GM18868 (cell line): Measurements from ENCODE around the gene PDXK.

Experiments
- ATAC-seq: cut with Tn5 transposase; IDR thresholded peaks from one replicate; pipeline ENCODE4 v1.9.1; 2021; ENCODE audit warnings: mild to moderate bottlenecking, moderate library complexity; ENCODE audit not compliant: unreplicated experiment

PDXK gene

GRCh38 chr21:43741423-43742096 is 22.6 kb downstream of the PDXK start:
- ATAC-seq, result no peak

DNA sequence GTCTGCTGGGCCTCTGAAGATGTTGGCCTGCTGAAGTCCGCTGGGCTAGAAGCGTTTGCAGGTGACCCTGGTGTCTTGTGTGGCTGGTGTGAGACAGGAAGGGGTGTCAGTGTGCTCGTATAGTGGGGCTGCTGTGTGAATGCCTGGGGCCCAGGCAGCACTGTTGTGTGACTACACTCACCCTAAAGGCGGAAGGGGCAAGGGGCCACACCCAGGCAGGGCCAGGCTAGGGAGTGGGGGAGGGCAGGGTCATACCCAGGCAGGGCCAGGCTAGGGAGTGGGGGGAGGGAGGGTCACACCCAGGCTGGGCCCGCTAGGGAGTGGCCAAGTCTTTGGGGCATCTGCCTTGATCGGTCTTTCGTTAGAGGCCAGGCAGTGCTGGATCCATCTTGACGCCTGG is 25.0 kb downstream of the PDXK start:
- ATAC-seq, result no peak

DNA sequence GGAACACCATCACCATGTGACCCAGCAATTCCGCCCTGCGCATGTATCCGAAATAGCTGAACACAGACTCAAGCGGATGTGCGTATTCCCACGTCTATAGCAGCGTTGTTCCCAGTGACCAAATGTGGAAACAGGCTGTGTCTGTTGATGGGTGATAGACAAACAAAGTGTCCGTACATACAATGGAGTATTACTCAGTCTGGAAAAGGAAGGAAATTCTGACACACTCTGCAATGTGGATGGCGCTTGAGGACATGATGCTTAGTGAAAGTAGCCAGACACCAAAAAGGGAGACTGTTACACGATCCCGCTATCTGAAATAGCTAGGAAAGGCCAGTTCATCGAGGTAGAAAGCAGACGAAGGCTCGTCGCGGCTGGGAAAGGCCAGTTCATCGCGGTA is 25.8 kb downstream of the PDXK start:
- no peak for ATAC-seq

DNA sequence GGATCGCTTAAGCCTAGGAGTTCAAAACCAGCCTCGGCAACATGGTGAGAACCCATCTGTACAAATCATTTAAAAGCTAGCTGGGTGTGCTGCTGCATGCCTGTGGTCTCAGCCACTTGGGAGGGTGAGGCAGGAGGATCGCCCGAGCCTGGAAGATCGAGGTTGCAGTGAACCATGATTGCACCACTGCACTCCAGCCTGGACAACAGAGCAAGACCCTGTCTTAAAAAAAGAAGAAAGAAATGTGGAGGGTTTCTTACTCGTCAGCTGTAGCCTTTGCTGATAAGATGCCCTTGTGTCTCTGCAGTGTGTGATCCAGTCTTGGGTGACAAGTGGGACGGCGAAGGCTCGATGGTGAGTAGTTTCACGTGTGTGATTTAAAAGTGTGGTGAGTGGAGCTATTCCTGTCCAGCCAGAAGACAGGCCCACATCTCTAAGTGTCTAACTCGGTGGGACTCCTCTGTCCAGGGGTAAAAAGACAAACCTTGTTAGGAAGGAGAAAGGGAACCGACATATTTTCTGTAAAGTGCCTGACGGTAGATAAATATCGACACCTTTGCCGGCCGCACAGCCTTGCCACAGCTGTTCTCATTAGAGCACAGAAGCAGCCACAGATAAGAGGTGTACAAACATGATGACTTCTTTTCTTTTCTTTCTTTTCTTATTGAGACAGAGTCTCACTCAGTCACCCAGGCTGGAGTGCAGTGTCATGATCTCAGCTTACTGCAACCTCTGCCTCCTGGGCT is 27.0 kb downstream of the PDXK start:
- ATAC-seq, result no peak

DNA sequence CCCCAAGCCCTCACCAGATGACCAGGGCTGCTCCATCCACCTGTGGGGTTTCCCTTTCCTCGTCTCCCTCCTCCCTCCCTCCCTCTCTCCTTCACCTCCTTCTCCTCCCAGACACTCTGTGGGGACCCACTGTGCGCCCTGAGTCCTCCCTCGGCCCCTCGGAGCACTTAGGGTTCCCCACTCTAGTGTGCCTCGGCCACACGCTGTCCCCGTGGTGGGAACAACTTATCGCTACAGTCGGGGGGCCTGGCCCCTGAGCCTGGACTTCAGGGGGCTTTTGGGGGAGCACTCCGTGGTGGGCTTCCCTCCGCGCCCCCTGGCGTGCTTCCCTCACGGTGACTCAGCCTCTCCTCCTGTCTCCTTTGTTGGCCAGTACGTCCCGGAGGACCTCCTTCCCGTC is 29.7 kb downstream of the PDXK start:
- ATAC-seq, result no peak

- no peak for ATAC-seq
Measured at GRCh38 chr21:43749651-43750262, 30.8 kb downstream of the PDXK start.

DNA sequence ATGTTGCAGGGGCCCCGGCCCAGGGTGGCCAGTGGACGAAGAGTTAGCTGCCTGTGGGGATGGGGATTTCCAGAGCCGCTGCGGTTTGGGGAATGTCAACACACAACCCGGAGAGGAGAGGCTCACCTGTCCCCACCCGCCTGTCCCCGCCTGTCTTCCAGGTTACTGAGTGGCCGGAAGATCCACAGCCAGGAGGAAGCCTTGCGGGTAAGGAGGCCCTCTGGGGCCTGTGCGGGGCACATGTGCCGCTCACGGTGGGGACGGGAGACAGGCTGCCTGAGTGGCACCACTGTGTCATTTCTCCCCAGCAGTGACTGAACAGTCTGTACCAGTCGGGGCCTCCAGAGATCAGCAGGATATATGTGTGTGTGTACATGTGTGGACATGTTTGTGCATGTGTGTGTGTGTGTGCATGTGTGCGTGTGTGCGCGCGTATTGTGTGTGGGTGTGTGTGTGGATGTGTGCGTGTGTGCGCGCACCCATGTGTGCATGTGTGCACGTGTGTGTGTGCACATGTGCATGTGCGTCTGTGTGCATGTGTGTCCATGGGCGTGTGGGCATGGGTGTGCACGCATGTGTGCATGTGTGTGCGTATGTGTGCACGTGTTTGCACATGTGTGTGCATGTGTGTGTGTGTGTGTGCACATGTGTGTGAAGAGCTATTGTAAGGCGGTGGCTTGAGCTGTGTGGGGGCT is 31.6 kb downstream of the PDXK start:
- no peak for ATAC-seq

DNA sequence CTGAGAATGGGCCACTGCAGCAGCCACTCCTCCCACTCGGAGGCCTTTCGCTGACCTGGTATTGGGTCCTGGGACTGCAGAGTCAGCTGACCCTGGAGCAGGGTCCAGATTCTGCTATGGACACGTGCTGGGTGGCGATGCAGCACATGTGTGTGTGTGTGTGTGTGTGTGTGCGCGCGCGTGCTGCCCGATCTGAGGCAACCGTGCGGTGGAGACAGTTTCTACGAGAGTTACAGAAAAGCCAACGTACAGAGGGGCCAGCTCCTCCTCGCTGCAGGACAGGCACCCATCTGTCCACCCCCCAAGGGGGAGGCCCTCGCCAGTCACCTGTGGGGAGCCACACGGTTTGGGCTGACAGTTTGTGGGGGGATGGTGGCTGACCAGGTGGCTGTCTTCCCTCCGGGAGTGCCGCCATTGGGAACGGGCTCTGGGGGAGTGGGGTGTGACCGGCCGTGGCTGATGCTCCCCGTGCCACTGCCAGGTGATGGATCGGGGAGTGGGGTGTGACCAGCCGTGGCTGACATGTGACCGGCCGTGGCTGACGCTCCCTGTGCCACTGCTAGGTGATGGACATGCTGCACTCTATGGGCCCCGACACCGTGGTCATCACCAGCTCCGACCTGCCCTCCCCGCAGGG is 33.1 kb downstream of the PDXK start:
- no peak for ATAC-seq

- no peak for ATAC-seq
Measured at GRCh38 chr21:43752758-43753438, 34.0 kb downstream of the PDXK start.

DNA sequence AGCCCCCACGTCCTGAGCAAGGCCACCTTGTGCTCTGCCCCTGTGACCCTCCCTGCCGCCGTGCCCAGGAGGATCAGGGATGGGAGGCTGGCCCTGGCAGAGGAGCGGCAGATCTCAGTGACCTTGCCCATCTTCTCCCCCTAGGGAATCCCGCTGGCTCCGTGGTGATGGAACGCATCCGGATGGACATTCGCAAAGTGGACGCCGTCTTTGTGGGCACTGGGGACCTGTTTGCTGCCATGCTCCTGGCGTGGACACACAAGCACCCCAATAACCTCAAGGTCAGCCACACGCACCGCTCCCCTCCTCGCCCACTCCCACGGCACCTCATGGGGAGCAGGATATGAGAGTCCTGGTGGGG is 34.5 kb downstream of the PDXK start:
- no peak for ATAC-seq

GRCh38 chr21:43754948-43755781 is 36.2 kb downstream of the PDXK start:
- no peak for ATAC-seq

DNA sequence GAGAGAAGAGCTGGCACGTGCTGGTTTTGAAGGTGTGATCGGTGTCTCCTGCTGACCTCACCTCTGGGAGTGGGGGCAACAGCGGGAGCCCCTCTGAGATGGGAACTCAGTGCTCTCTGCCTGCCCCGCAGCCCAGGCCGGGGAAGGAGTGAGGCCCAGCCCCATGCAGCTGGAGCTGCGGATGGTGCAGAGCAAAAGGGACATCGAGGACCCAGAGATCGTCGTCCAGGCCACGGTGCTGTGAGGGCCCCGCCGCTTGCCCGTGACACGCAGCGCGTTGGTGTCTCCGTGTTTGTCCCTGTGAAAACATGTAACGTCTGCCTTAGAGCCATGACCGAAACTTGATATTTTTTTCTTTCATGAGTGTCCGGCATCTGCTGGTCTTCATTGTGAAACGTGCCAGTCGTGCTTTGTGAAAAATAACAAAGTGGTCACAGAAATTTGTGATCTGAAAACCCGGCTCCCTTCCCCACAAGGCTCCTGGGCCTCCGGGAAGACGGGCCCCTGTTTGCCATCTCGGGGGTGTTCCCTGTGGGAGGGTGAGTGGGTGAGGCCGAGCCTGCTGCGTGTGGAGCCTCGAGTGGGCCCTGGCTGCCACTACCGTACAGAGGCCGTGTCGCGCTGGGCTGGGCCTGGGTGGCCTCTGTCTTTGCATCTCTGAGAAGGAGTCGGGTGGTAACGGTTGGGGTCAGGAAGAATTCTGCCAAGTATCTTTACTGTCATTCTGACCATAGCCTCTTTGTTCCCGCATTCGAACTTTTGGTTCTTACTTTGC is 37.1 kb downstream of the PDXK start:
- ATAC-seq, result no peak

- ATAC-seq, result no peak
Measured at GRCh38 chr21:43757601-43758000, 38.7 kb downstream of the PDXK start.

DNA sequence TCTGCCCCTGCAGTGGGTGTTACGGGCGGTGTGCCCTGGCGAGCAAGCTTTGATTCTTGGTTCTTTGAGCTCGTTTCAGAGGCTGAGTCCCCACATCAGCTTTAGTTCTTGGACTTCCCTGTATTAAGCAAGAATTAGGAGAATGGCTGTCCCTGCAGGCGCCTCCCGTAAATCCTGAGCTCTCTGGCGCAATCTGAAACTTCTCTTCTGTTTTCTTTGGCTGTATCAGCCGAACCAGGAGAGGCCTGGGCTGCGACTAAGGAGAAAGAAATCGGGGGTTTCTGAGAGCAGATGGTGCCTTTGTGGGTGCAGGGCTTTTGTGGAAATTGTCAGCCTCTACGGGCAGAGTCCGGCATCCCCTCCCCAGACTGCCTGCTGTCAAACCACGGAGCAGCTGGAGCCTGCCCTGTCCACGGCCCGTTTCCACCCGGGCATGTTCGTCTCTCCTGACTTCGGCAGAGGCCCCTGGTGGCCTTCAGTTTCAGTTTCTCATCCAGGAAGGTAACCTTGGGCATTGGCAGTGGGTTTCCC is 39.2 kb downstream of the PDXK start:
- ATAC-seq, result no peak

- no peak for ATAC-seq
Measured at GRCh38 chr21:43758811-43759210, 39.9 kb downstream of the PDXK start.

GRCh38 chr21:43759651-43760050 is 40.7 kb downstream of the PDXK start:
- ATAC-seq, result no peak

GRCh38 chr21:43760391-43760958 is 41.5 kb downstream of the PDXK start:
- ATAC-seq, result no peak

GRCh38 chr21:43761886-43762285 is 43.0 kb downstream of the PDXK start:
- ATAC-seq, result no peak
